HepG2 (cell line): ENCODE data around the gene SHE. TPM values are rescaled to one million over a fixed set of nuclear protein-coding genes. Genes with fewer than 3 reads are reported as not detected.
A peak's percentile ranks its signal among the peaks of the same experiment; 100 is the strongest.

ENCODE experiments used
- ATAC-seq: fragments of 200-7000 bp; cut with Tn5 transposase; 3 replicates; pipeline ENCODE4 v1.9.1; 2020; ENCODE audit warnings: mild to moderate bottlenecking, moderate library complexity
- BruUV-seq: library from RNA; stranded (reverse); fragments of 400-500 nt; replicated peaks from 2 replicates; lab custom pipeline; 2021; lab: Mats Ljungman, UMichigan
- CTCF ChIA-PET: fragments of 300-600 bp; formaldehyde crosslinking; extraction: SDS; loops from one replicate; lab custom pipeline; 2021; ENCODE audit warnings: low total read pairs, inconsistent platforms, low intra/inter-chr PET ratio; lab: Yijun Ruan, JAX
- POLR2A ChIA-PET: fragments of 350-600 bp; sonication (Branson Sonifier 250); formaldehyde crosslinking; loops from one replicate; lab custom pipeline; 2020; ENCODE audit warnings: antibody characterized with exemption, inconsistent platforms; lab: Yijun Ruan, JAX
- DNase-seq: peaks from one replicate; pipeline ENCODE4 v3.0.0-alpha.2; 2015; ENCODE audit warnings: low spot score
- FAIRE-seq: peaks from 3 replicates; lab custom pipeline; 2011; peaks lifted over from hg19 to GRCh38; lab: Jason Lieb, UNC
- H2AFZ ChIP-seq: one replicate; pipeline ENCODE4 v1.6.1; 2011; ENCODE audit warnings: low read length, inconsistent platforms
- H3K27ac ChIP-seq: fragments of 300-600 bp; 3 replicates; pipeline ENCODE4 v1.8.0; 2011; ENCODE audit warnings: mixed run types, mild to moderate bottlenecking, mixed read lengths, low read length, inconsistent platforms; ENCODE audit not compliant: insufficient read depth; ENCODE audit errors: extremely low read length
- H3K27me3 ChIP-seq, 2 experiments: fragments of 200-600 bp in 1 of 2; 2 replicates in 1 of 2; 3 replicates in 1 of 2; pipeline versions ENCODE4 v1.6.0 to v1.8.0; 2011; ENCODE audit warnings: low read length in 2 of 2, mild to moderate bottlenecking in 2 of 2, moderate library complexity in 2 of 2, inconsistent platforms in 1 of 2; ENCODE audit not compliant: insufficient read depth in 2 of 2, control insufficient read depth in 1 of 2
- H3K36me3 ChIP-seq, 2 experiments: fragments of 200-600 bp in 1 of 2; replicated peaks in 1 of 2; 2 replicates in 1 of 2; 3 replicates in 1 of 2; pipeline versions ENCODE4 v1.5.1 to v1.8.0; 2011; ENCODE audit warnings: low read length in 2 of 2, inconsistent platforms in 1 of 2; ENCODE audit not compliant: insufficient read depth in 2 of 2, control insufficient read depth in 1 of 2
- H3K4me1 ChIP-seq: 2 replicates; pipeline ENCODE4 v1.5.1; 2012; ENCODE audit warnings: low read length, inconsistent platforms; ENCODE audit not compliant: insufficient read depth
- H3K4me2 ChIP-seq: 2 replicates; pipeline ENCODE4 v1.6.0; 2011; ENCODE audit warnings: low read depth, low read length, inconsistent platforms
- H3K4me3 ChIP-seq, 3 experiments: fragments of 200-600 bp in 1 of 3; sonication (generic), shearing (Covaris generic) in 1 of 3; replicated peaks in 1 of 3; 2 replicates each; pipeline ENCODE4 v1.5.1; 2011 to 2016; ENCODE audit warnings: low read length in 3 of 3, inconsistent platforms in 2 of 3, low read depth in 2 of 3, mild to moderate bottlenecking in 2 of 3, control low read depth in 1 of 3, mixed read lengths in 1 of 3; ENCODE audit not compliant: insufficient read depth in 1 of 3
- H3K79me2 ChIP-seq: one replicate; pipeline ENCODE4 v1.6.1; 2011; ENCODE audit warnings: low read length, inconsistent platforms; ENCODE audit not compliant: insufficient read depth
- H3K9ac ChIP-seq: 2 replicates; pipeline ENCODE4 v1.6.0; 2011; ENCODE audit warnings: mild to moderate bottlenecking, low read depth, low read length, inconsistent platforms; ENCODE audit not compliant: insufficient read depth
- H3K9me3 ChIP-seq: 2 replicates; pipeline ENCODE4 v1.5.1; 2012; ENCODE audit warnings: mild to moderate bottlenecking, low read length
- H4K20me1 ChIP-seq: 2 replicates; pipeline ENCODE4 v1.6.0; 2011; ENCODE audit warnings: inconsistent platforms, mild to moderate bottlenecking, low read length, moderate library complexity; ENCODE audit not compliant: insufficient read depth
- GATAD1 ChIP-seq: IDR thresholded peaks from 2 replicates; pipeline ENCODE4 v1.6.1; 2016; ENCODE audit warnings: missing genetic modification reagents, missing compliant biosample characterization
- GTF3A ChIP-seq: sonication (generic); formaldehyde crosslinking; conservative IDR thresholded peaks from 2 replicates; pipeline ENCODE4 v1.4.0; 2020; ENCODE audit warnings: mild to moderate bottlenecking, missing genetic modification reagents
- KLF9 ChIP-seq: IDR thresholded peaks from 2 replicates; pipeline ENCODE4 v1.6.1; 2016; ENCODE audit warnings: low read depth
- MAF1 ChIP-seq: sonication (generic); formaldehyde crosslinking; IDR thresholded peaks from 2 replicates; pipeline ENCODE4 v1.5.0; 2020; ENCODE audit warnings: missing genetic modification reagents, borderline replicate concordance
- NR2F2 ChIP-seq: IDR thresholded peaks from 2 replicates; pipeline ENCODE4 v1.6.1; 2012; ENCODE audit warnings: low read depth, inconsistent platforms, borderline replicate concordance
- PCBP2 ChIP-seq: fragments of 200-400 bp; formaldehyde crosslinking; optimal IDR thresholded peaks from 2 replicates; pipeline ENCODE3; 2018; ENCODE audit warnings: low read length, low read depth; ENCODE audit not compliant: poor library complexity, severe bottlenecking
- RBFOX2 ChIP-seq: fragments of 200-400 bp; formaldehyde crosslinking; IDR thresholded peaks from 2 replicates; pipeline ENCODE4 v1.6.1; 2017; ENCODE audit warnings: low read depth, mild to moderate bottlenecking, low read length
- SAFB2 ChIP-seq: sonication (generic); formaldehyde crosslinking; IDR thresholded peaks from 2 replicates; pipeline ENCODE4 v1.5.1; 2020; ENCODE audit warnings: missing genetic modification reagents, low read depth, mild to moderate bottlenecking, borderline replicate concordance
- SAP130 ChIP-seq: IDR thresholded peaks from 2 replicates; pipeline ENCODE4 v1.6.1; 2016; ENCODE audit warnings: low read depth
- SCMH1 ChIP-seq: sonication (generic); formaldehyde crosslinking; IDR thresholded peaks from 2 replicates; pipeline ENCODE4 v1.9.0; 2021; ENCODE audit warnings: missing genetic modification reagents, mild to moderate bottlenecking, borderline replicate concordance
- SP2 ChIP-seq: sonication (generic); formaldehyde crosslinking; IDR thresholded peaks from 2 replicates; pipeline ENCODE4 v1.5.1; 2020; ENCODE audit warnings: mild to moderate bottlenecking, missing genetic modification reagents
- TOPORS ChIP-seq: sonication (generic); formaldehyde crosslinking; IDR thresholded peaks from 2 replicates; pipeline ENCODE4 v1.8.0; 2023; ENCODE audit warnings: mild to moderate bottlenecking, missing genetic modification reagents
- U2AF1 ChIP-seq: fragments of 200-400 bp; formaldehyde crosslinking; optimal IDR thresholded peaks from 2 replicates; pipeline ENCODE3; 2017; ENCODE audit warnings: mild to moderate bottlenecking, low read depth, low read length
- ZC3H4 ChIP-seq: sonication (generic); formaldehyde crosslinking; IDR thresholded peaks from 2 replicates; pipeline ENCODE4 v1.4.0; 2020; ENCODE audit warnings: missing genetic modification reagents, borderline replicate concordance
- ZNF234 ChIP-seq: sonication (generic); formaldehyde crosslinking; conservative IDR thresholded peaks from 2 replicates; pipeline ENCODE4 v1.5.1; 2020; ENCODE audit warnings: mild to moderate bottlenecking, missing genetic modification reagents
- ZNF382 ChIP-seq: sonication (generic); formaldehyde crosslinking; IDR thresholded peaks from 2 replicates; pipeline ENCODE4 v1.5.0; 2020; ENCODE audit warnings: missing genetic modification reagents, mild to moderate bottlenecking, borderline replicate concordance
- ZNF460 ChIP-seq: sonication (generic); formaldehyde crosslinking; IDR thresholded peaks from 2 replicates; pipeline ENCODE4 v1.5.1; 2020; ENCODE audit warnings: missing genetic modification reagents, mild to moderate bottlenecking, borderline replicate concordance
- ZNF773 ChIP-seq: sonication (generic); formaldehyde crosslinking; IDR thresholded peaks from 2 replicates; pipeline ENCODE4 v1.4.0; 2020; ENCODE audit warnings: missing genetic modification reagents, borderline replicate concordance
- WGBS: methylation state at CpG from one replicate; pipeline ENCODE4 v1.1.6; 2017; ENCODE audit warnings: low lambda C conversion rate; 5-methylcytosine and 5-hydroxymethylcytosine counted together
- in situ Hi-C: cut with HindIII; loops from 2 replicates; pipeline ENCODE4 v1.10.0; 2017; ENCODE audit warnings: low pct_unique_long_range_greater_than_20kb; ENCODE audit not compliant: extremely low pct_ligation_motif_present
- intact Hi-C: fragments of 100-400 bp; cut with micrococcal nuclease; formaldehyde crosslinking; loops from one replicate; pipeline ENCODE4 v1.10.0; 2022; ENCODE audit not compliant: unreplicated experiment
- polyA plus RNA-seq, 8 experiments: library from polyadenylated mRNA; depleted of rRNA in 3 of 8; stranded (reverse) in 7 of 8; unstranded in 1 of 8; fragments of >200 nt; fragmentation: Illumina TruSeq in 4 of 8; extraction: Trizol in 4 of 8; gene quantifications; 2 replicates each; pipeline versions ENCODE4 v1.2.1 to v1.2.3, GENCODE V29; 2011 to 2016; ENCODE audit warnings: low read depth in 4 of 8, missing spikeins in 1 of 8, mixed read lengths in 1 of 8; ENCODE audit not compliant: insufficient read depth in 1 of 8
- total RNA-seq, 5 experiments: library from RNA; depleted of rRNA; stranded (reverse); fragments of >200 nt; fragmentation: Illumina TruSeq; extraction: Trizol; gene quantifications; 2 replicates each; pipeline ENCODE4 v1.2.3, GENCODE V29; 2016; ENCODE audit warnings: low read depth in 1 of 5
- TF ChIP-seq, protein P1 (sequence below): sonication (generic); formaldehyde crosslinking; IDR thresholded peaks from 2 replicates; pipeline ENCODE4 v1.8.1; 2023; ENCODE audit warnings: mild to moderate bottlenecking, missing genetic modification reagents, borderline replicate concordance

The SHE gene
- total and polyA plus RNA-seq, 2 of the 13 experiments (the other 11 are each of a cell fraction or from before 2014, with no cell fraction given), result not detected

DNA sequence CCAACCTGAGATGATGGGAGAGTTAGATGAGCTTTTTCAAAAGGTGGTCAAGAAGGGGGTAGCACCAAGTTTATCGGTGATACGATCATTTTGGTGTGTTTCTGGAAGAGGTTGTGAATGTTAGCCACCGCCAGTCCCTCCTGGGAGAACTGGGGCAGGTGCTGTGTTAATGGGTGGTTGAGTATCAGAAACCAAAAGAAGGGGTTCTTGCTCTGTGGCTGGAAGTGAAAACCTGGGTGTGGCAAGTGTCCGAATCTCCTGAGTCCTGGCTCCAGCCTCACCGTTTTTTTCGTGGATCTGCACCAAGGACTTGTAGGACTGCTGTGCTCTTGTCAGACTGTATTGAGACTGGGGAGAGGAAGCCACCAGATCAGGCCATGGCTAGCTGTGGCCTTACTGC, 48.4 kb upstream of the SHE start:
- Histone ChIP-seq H3K36me3 (peaks cover 37 to 68% of the 10 kb centered on the region in 2 experiments), H3K9ac (no peak overlapping the region), H2AFZ (no peak overlapping the region), H3K9me3 (no peaks in the 10 kb centered on the region), H3K4me3 (no peak overlapping the region), H3K79me2 (peaks cover 7% of the 10 kb centered on the region), H3K27ac (no peak overlapping the region), H3K27me3 (no peaks in the 10 kb centered on the region)
- FAIRE-seq, result no peak
- WGBS, result 80% methylated on average over 6 of the region's 6 CpGs
- intact Hi-C loops, result no loop called here
- ATAC-seq, result no peak
- BruUV-seq, result no TSS peak
- POLR2A ChIA-PET, result no interaction called here
- TF ChIP-seq, protein P1, sequence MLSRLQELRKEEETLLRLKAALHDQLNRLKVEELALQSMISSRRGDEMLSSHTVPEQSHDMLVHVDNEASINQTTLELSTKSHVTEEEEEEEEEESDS, result no peak
- TF ChIP-seq ZNF382 (CRISPR knock-in tag) (no peak), MAF1 (CRISPR knock-in tag) (no peak), PCBP2 (no peak), GATAD1 (CRISPR knock-in tag) (no peak), GTF3A (CRISPR knock-in tag) (no peak), RBFOX2 (0 out of 2 replicates have a peak, but pooled peaks have one; percentile 25), SP2 (no peak)
- TF ChIP-seq, all 625 proteins: peak for 1
- Histone ChIP-seq H4K20me1 (no peaks in the 10 kb centered on the region), H3K4me2 (no peak overlapping the region), H3K4me1 (peaks cover 30% of the 10 kb centered on the region)
- in situ Hi-C loops, result no loop called here
- CTCF ChIA-PET, result no interaction called here
- DNase-seq, result no peak

DNA sequence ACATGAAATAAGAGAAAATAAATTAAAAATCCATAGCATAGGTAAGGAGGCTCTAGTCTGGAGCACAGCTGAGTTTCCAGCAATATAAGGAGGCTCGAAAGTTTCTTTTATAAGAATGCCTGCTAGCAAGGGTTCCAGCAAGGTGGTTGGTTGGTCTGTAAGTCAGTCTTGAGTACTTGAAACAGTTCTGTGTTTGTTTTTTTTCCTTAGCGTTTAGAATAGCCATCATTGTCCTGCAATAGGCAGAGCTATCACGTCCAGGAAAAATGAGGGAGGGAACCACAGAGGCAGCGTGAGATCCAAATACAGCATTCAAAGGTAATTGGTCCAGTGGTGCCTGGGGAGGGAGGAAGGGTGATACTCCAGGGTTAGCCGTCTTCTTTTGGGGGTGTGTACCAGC, 47.9 kb upstream of the SHE start:
- H3K4me3 ChIP-seq, result no peak overlapping the region
- no peak for ATAC-seq
- H3K4me1 ChIP-seq, result peaks cover 27% of the 10 kb centered on the region
- no peak overlapping the region for H2AFZ ChIP-seq
- in situ Hi-C loops (no loop called here), intact Hi-C loops (no loop called here)
- H3K27ac ChIP-seq, result no peak overlapping the region
- no peak overlapping the region for H3K4me2 ChIP-seq
- no peak for FAIRE-seq
- DNase-seq, result no peak
- H3K27me3 ChIP-seq, result no peaks in the 10 kb centered on the region
- no peaks in the 10 kb centered on the region for H3K9me3 ChIP-seq
- ChIA-PET CTCF (no interaction called here), POLR2A (no interaction called here)
- peaks cover under 1% of the 10 kb centered on the region for H3K79me2 ChIP-seq
- no peaks in the 10 kb centered on the region for H4K20me1 ChIP-seq
- BruUV-seq, result no TSS peak
- 92% methylated on average over 5 of the region's 5 CpGs for WGBS
- no peak overlapping the region for H3K9ac ChIP-seq
- peaks cover 32 to 62% of the 10 kb centered on the region in 2 experiments for H3K36me3 ChIP-seq
- TF ChIP-seq U2AF1 (no peak), ZNF234 (CRISPR knock-in tag) (no peak), ZNF773 (no peak), ZC3H4 (CRISPR knock-in tag) (no peak), SCMH1 (no peak), SAFB2 (CRISPR knock-in tag) (no peak), ZNF460 (no peak), KLF9 (CRISPR knock-in tag) (no peak), SAP130 (CRISPR knock-in tag) (no peak), TOPORS (no peak), NR2F2 (no peak)
